Measurements from ENCODE around the gene C5. TPM values are rescaled to one million over a fixed set of nuclear protein-coding genes. Genes with fewer than 3 reads are reported as not detected.
A peak's percentile ranks its signal among the peaks of the same experiment; 100 is the strongest.
"Not testable (repeated sequence)": the region's sequence is repeated elsewhere in the genome, so short reads cannot be mapped to it uniquely, and the experiment has no call there.

The C5 gene
- total RNA-seq, result 10 to 100 TPM; 59.5 to 96.6 TPM
- polyA plus RNA-seq (2013, experiment 1 of 2), result 9.7 TPM
- polyA plus RNA-seq (2013, experiment 2 of 2), result 10.1 TPM
- long read RNA-seq, experiment 1, full-length matches to known transcripts, result 5 of 38 reads
- long read RNA-seq, experiment 1, partial matches to known transcripts, result 22 of 38 reads
- long read RNA-seq, experiment 1, other reads (novel, unspliced or antisense), result 11 of 38 reads
- long read RNA-seq, experiment 2, full-length matches to known transcripts, result 41 of 104 reads
- long read RNA-seq, experiment 2, partial matches to known transcripts, result 28 of 104 reads
- long read RNA-seq, experiment 2, other reads (novel, unspliced or antisense), result 35 of 104 reads
- long read RNA-seq, experiment 3, full-length matches to known transcripts, result 47 of 178 reads
- long read RNA-seq, experiment 3, partial matches to known transcripts, result 79 of 178 reads
- long read RNA-seq, experiment 3, other reads (novel, unspliced or antisense), result 52 of 178 reads
- long read RNA-seq, experiment 4, partial matches to known transcripts, result 48 of 59 reads
- long read RNA-seq, experiment 4, other reads (novel, unspliced or antisense), result 11 of 59 reads

GRCh38 chr9:121050128-121050988 lies at the start of gene C5:
C5 (minus strand) TSS chr9:121050275; CDS start chr9:121050246, 29 bp downstream.
- Mint-ChIP-seq H3K9me3 (no peaks in the 10 kb centered on the region), H3K36me3 (ENCODE audit: low read depth) (peaks cover 2% of the 10 kb centered on the region), H3K27me3 (ENCODE audit: insufficient read depth) (no peaks in the 10 kb centered on the region), H3K4me3 (peak within 1 kb of the TSS; percentile 52), H3K27ac (no peak within 1 kb of the TSS), H3K4me1 (peaks cover 49% of the 10 kb centered on the region)
- Histone ChIP-seq H3K27ac (ENCODE audit: low read depth, low read length) (no peak within 1 kb of the TSS), H3K4me3 (ENCODE audit: low read length) (peak within 1 kb of the TSS; percentile 82), H3K9me3 (ENCODE audit: control insufficient read depth, low read length) (no peaks in the 10 kb centered on the region), H3K9ac (ENCODE audit: extremely low read depth, low read length, poor library complexity, severe bottlenecking) (peak within 1 kb of the TSS; percentile 3), H3K4me1 (ENCODE audit: control insufficient read depth, insufficient read depth, low read length) (peaks cover 25% of the 10 kb centered on the region), H3K36me3 (ENCODE audit: control insufficient read depth, insufficient read depth, low read length) (peaks cover 3% of the 10 kb centered on the region), H3K27me3 (ENCODE audit: control insufficient read depth, insufficient read depth, low read length, poor library complexity, severe bottlenecking) (no peaks in the 10 kb centered on the region)
- no peak for DNase-seq
- TF ChIP-seq CTCF (conservative IDR thresholded peaks at IDR 0.05), result no peak
- 73 to 100% methylated on average over 1 to 4 of the region's 6 CpGs for WGBS, 2 experiments (ENCODE audit: insufficient coverage in 1 of 2, insufficient read length in 1 of 2)

- Histone ChIP-seq H3K4me1 (ENCODE audit: control insufficient read depth, insufficient read depth, low read length) (no peaks in the 10 kb centered on the region), H3K9ac (ENCODE audit: extremely low read depth, low read length, poor library complexity, severe bottlenecking) (no peak overlapping the region), H3K9me3 (ENCODE audit: control insufficient read depth, low read length) (peaks cover 4% of the 10 kb centered on the region), H3K4me3 (ENCODE audit: low read length) (no peak overlapping the region), H3K27me3 (ENCODE audit: control insufficient read depth, insufficient read depth, low read length, poor library complexity, severe bottlenecking) (no peaks in the 10 kb centered on the region), H3K27ac (ENCODE audit: low read depth, low read length) (no peak overlapping the region), H3K36me3 (ENCODE audit: control insufficient read depth, insufficient read depth, low read length) (peaks cover 27% of the 10 kb centered on the region)
- Mint-ChIP-seq H3K36me3 (ENCODE audit: low read depth) (peaks cover 36% of the 10 kb centered on the region), H3K27ac (no peak overlapping the region), H3K9me3 (peaks cover 26% of the 10 kb centered on the region), H3K4me1 (no peaks in the 10 kb centered on the region), H3K27me3 (ENCODE audit: insufficient read depth) (peaks cover 2% of the 10 kb centered on the region), H3K4me3 (no peak overlapping the region)
- DNase-seq, result no peak
- no peak for TF ChIP-seq CTCF (conservative IDR thresholded peaks at IDR 0.05)
- WGBS, 2 experiments (ENCODE audit: insufficient coverage in 1 of 2, insufficient read length in 1 of 2), result 94 to 96% methylated on average over 3 to 5 of the region's 5 CpGs
Observed at GRCh38 chr9:121098567-121099198, 48.6 kb upstream of the C5 start.

- H3K27me3 ChIP-seq (ENCODE audit: control insufficient read depth, insufficient read depth, low read length, poor library complexity, severe bottlenecking), result no peaks in the 10 kb centered on the region
- Mint-ChIP-seq H3K4me3 (no peak overlapping the region), H3K27ac (no peak overlapping the region), H3K9me3 (peaks cover 7% of the 10 kb centered on the region), H3K4me1 (no peaks in the 10 kb centered on the region), H3K27me3 (ENCODE audit: insufficient read depth) (no peaks in the 10 kb centered on the region), H3K36me3 (ENCODE audit: low read depth) (peaks cover 38% of the 10 kb centered on the region)
- H3K36me3 ChIP-seq (ENCODE audit: control insufficient read depth, insufficient read depth, low read length), result peaks cover 46% of the 10 kb centered on the region
- H3K4me3 ChIP-seq (ENCODE audit: low read length), result no peak overlapping the region
- no peak for DNase-seq
- no peak for TF ChIP-seq CTCF (conservative IDR thresholded peaks at IDR 0.05)
- H3K9ac ChIP-seq (ENCODE audit: extremely low read depth, low read length, poor library complexity, severe bottlenecking), result no peak overlapping the region
- H3K4me1 ChIP-seq (ENCODE audit: control insufficient read depth, insufficient read depth, low read length), result no peaks in the 10 kb centered on the region
- H3K9me3 ChIP-seq (ENCODE audit: control insufficient read depth, low read length), result peaks cover 4% of the 10 kb centered on the region
- no peak overlapping the region for H3K27ac ChIP-seq (ENCODE audit: low read depth, low read length)
Observed at GRCh38 chr9:121095057-121095456, 45.0 kb upstream of the C5 start.

- WGBS, 2 experiments (ENCODE audit: insufficient coverage in 1 of 2, insufficient read length in 1 of 2), result 86 to 93% methylated on average over 3 to 6 of the region's 6 CpGs
- not testable (repeated sequence) for H3K4me1 ChIP-seq (ENCODE audit: control insufficient read depth, insufficient read depth, low read length); H3K27me3 ChIP-seq (ENCODE audit: control insufficient read depth, insufficient read depth, low read length, poor library complexity, severe bottlenecking); H3K9me3 Mint-ChIP-seq; H3K27ac Mint-ChIP-seq; H3K27ac ChIP-seq (ENCODE audit: low read depth, low read length); H3K4me3 Mint-ChIP-seq; H3K9ac ChIP-seq (ENCODE audit: extremely low read depth, low read length, poor library complexity, severe bottlenecking); H3K9me3 ChIP-seq (ENCODE audit: control insufficient read depth, low read length); H3K27me3 Mint-ChIP-seq (ENCODE audit: insufficient read depth); H3K4me3 ChIP-seq (ENCODE audit: low read length); H3K4me1 Mint-ChIP-seq; DNase-seq
- peaks cover 19% of the 10 kb centered on the region for H3K36me3 Mint-ChIP-seq (ENCODE audit: low read depth)
- H3K36me3 ChIP-seq (ENCODE audit: control insufficient read depth, insufficient read depth, low read length), result peaks cover 30% of the 10 kb centered on the region
Observed at GRCh38 chr9:121090743-121091142, 40.7 kb upstream of the C5 start.

All from endodermal cell (in vitro differentiated cells).